Measurements from ENCODE around the gene KIF18B. TPM values are rescaled to one million over a fixed set of nuclear protein-coding genes. Genes with fewer than 3 reads are reported as not detected.

KIF18B gene
- total RNA-seq, 4 donors from 2014 or later, result 0.72 TPM; not detected in 3

DNA sequence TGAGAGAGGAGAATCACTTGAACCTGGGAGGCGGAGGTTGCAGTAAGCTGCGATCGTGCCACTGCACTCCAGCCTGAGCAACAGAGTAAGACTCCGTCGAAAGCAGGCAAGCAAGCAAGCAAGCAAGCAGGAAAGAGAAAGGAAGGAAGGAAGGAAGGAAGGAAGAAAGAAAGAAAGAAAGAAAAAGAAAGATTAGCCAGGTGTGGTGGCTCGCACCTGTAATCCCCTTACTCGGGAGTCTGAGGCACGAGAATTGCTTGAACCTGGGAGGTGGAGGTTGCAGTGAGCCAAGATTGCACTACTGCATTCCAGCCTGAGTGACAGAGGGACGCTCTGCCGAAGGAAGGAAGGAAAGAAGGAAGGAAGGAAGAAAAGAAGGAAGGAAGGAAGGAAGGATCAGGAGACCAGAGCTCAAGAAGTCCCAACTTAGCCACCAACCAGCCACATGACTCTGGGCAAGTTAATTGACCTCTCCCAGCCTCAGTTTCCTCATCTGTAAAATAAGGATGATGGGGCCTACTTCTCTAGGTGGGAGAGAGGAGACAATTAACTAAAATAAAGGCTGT is 38.7 kb downstream of the KIF18B start:
- no peak for DNase-seq (ENCODE audit: low spot score)
- TF ChIP-seq, protein P1, sequence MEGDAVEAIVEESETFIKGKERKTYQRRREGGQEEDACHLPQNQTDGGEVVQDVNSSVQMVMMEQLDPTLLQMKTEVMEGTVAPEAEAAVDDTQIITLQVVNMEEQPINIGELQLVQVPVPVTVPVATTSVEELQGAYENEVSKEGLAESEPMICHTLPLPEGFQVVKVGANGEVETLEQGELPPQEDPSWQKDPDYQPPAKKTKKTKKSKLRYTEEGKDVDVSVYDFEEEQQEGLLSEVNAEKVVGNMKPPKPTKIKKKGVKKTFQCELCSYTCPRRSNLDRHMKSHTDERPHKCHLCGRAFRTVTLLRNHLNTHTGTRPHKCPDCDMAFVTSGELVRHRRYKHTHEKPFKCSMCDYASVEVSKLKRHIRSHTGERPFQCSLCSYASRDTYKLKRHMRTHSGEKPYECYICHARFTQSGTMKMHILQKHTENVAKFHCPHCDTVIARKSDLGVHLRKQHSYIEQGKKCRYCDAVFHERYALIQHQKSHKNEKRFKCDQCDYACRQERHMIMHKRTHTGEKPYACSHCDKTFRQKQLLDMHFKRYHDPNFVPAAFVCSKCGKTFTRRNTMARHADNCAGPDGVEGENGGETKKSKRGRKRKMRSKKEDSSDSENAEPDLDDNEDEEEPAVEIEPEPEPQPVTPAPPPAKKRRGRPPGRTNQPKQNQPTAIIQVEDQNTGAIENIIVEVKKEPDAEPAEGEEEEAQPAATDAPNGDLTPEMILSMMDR (IDR thresholded peaks at IDR 0.05), result no peak

DNA sequence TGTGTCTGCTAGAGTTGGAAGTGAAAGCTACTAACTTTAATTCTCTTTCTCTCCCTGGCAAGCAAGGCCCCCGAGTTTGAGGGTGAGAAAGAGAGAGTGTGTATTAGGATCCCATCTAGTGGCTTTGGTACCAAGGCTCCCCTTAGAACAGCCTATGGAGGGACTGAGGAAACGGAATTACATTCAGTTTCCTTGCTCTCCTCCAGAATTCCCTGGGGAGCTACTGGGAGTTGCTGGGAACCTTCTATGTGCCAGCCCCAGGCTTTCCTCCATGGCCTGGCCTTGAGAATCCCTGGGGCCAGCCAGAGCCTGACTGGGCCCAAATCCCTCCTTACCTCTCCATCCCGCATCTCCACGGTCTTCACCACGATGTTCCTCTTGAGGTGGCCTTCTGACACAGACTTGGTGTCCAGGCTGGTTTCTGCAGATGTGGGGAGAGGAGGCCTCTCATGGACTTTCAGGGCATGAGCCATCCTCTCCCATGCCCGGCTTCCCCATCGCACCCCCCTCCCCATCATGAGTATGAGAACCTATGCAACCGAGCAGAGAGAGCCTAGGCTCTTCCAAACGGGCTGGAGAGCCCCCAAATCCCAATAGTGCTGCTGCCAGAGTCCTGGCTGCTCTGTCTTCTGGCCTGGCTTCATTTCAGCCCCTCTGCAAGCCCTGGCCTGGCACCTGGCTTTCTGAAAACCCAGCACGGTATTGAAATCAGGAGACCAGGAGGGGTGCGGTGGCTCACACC is 39.7 kb downstream of the KIF18B start:
- TF ChIP-seq, protein P1 (IDR thresholded peaks at IDR 0.05), result no peak
- DNase-seq (ENCODE audit: low spot score) (no peak), ATAC-seq (ENCODE audit: low FRiP score) (no peak)

More for the DNA sequence above, 38.7 kb downstream of the KIF18B start:
- ATAC-seq (ENCODE audit: low FRiP score), result no peak

DNA sequence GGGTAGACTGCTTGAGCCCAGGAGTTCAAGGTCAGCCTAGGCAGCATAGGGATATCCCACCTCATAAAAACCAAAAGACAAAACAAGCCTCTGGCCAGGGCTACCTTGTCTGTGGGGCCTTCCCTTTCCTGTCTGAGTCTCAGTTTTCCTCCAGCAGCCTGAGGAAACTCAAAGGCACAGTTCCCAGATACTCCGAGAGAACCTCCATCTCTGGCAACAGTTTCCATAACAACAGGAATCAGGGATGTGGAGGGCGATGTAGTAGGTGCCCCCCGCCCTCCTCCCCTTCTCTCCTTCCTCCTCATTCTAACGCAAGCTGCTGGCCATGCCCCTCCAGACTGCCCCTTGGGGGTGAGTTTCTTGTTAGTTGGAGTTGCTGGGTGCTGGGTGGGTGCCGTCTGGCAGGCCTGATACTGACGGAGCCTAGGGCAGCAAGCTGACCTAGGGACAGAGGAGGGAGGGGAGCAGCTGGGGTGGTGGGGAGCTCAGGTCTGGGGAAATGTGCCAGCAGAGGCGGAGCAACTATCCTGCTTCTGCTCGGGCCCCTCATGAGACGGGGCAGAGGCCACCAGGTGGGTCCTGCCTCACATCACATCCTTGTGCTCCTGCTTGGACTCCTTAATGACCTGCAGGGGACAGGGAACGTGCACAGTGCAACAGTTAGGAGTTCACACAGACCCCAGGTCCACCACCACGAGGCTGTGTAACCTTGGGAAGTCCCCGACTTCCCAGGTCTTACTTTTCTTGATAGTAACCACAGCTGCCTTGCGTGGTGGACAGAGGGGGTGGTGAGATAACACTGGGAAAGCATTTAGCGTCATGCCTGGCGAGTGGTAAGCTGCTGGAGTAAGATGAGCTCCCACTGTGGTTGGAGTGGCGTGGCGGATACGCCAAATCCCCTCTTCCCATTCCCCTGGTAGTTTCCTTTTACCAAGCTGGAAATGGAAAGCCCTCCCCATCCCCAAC is 40.5 kb downstream of the KIF18B start:
- DNase-seq (ENCODE audit: low spot score) (no peak), ATAC-seq (ENCODE audit: low FRiP score) (no peak)
- TF ChIP-seq, protein P1 (IDR thresholded peaks at IDR 0.05), result no peak

DNA sequence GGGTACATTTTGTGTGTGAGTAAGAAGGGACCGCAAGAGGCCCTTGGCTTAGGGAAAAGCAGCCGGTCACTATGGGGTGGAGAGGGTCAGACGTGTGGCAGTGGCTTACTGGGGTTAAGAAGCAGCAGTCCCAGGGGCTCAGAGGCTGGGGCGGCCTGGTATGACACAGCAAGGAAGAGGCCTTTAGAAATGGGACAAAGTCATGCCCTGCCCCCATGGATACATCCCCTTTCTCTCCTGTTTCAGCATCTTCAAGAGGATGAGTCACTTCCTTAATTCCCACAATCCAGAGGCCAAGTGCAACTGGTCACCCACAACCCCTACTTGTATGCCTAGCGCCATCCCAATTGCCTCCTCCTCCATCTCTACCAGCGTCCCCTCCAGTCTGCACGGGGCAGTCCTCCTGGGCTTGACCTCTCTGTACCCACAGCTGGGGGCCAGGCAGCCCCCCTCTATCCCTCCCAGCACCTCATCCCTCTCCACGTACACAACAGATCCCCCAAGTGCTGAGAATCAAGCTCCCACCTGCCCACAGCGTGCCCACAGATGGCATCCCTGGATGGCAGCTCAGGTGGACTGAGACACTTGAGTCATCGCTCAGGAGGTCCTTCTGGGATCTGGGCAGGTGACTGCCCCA is 41.4 kb downstream of the KIF18B start:
- TF ChIP-seq, protein P1 (IDR thresholded peaks at IDR 0.05), result no peak
- ATAC-seq (ENCODE audit: low FRiP score) (no peak), DNase-seq (ENCODE audit: low spot score) (no peak)

DNA sequence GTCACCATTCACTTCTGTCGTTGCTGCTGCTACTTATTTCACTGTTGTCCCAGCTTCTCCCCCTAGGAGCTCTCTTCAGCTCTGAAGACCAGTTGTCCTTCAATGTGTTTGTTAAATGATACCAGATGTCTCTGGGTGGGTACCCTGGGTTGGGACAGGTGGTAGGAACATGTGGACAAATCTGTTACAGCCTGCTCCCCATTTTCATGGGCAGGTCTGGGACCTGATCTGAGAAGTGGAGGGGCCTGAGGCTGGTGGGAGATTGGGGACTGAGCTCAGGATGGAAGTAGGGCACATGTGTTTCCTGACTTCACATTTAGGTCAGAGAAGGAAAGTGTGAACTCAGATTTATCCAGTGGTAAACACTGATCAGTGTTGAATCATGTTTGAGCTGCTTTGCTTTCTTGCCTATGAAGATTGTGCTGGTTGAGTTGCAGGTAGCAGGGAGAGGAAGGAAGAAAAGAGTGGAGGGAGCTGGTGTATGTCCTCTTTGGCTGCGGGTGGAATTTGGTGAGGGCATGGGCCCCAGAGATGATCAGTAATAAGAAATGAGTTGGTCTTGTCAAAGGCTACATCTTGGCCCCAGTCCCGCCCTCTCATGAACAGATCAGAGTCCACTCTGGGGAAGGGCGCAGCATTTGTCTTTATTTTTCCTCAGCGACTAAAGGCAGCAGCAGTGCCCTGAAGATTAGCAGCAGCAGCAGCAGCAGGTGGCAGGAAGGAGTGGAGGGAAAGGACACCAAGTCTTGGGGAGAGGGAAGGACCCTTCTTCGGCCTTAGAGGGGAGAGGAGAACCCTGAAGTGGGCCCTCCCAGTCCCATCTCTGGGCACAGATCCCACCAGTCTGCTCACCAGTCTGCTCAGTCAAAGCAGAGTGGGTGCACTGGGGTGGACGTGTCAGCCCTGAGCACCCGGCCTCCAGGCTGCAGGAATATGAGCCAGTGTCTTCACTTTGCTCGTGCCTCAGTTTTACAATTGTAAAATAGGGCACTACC is 42.3 kb downstream of the KIF18B start:
- ATAC-seq (ENCODE audit: low FRiP score) (no peak), DNase-seq (ENCODE audit: low spot score) (no peak)
- TF ChIP-seq, protein P1 (IDR thresholded peaks at IDR 0.05), result no peak

All from omental fat pad (tissue), 4 donors.